Glomerular visceral epithelial cell (primary cell): Measurements from ENCODE around the gene DNAL1.

ENCODE experiments used
- DNase-seq: peaks from one replicate; pipeline ENCODE4 v3.0.0-alpha.2; 2016; ENCODE audit errors: extremely low spot score

Gene DNAL1

GRCh38 chr14:73744175-73744867 is 99.5 kb downstream of the DNAL1 start:
- DNase-seq: no peak

- no peak for DNase-seq
Measured at GRCh38 chr14:73744874-73745529, 100.2 kb downstream of the DNAL1 start.

GRCh38 chr14:73745571-73746519 is 101.1 kb downstream of the DNAL1 start:
- no peak for DNase-seq

GRCh38 chr14:73746520-73747378 is 102.0 kb downstream of the DNAL1 start:
- no peak for DNase-seq

GRCh38 chr14:73747379-73748211 is 102.8 kb downstream of the DNAL1 start:
- no peak for DNase-seq

- DNase-seq: no peak
Measured at GRCh38 chr14:73748858-73749357, 104.1 kb downstream of the DNAL1 start.

GRCh38 chr14:73749706-73750530 is 105.1 kb downstream of the DNAL1 start:
- DNase-seq: no peak

GRCh38 chr14:73750531-73750901 is 105.7 kb downstream of the DNAL1 start:
- no peak for DNase-seq

GRCh38 chr14:73751157-73751691 is 106.4 kb downstream of the DNAL1 start:
- no peak for DNase-seq

GRCh38 chr14:73752297-73752992 is 107.7 kb downstream of the DNAL1 start:
- peak; percentile 77 for DNase-seq
